IPS-NIHi7 (cell line): Measurements from ENCODE around the gene IPO4.

Experiments
- DNase-seq: peaks from one replicate; pipeline ENCODE4 v3.0.0; 2012; ENCODE audit warnings: mixed read lengths; ENCODE audit errors: extremely low spot score

IPO4 gene

GRCh38 chr14:24177041-24177825 lies 11.4 kb downstream of the IPO4 start:
- no peak for DNase-seq

- DNase-seq = no peak
These were observed 12.0 kb downstream of the IPO4 start for GRCh38 chr14:24176599-24176998.

- DNase-seq = no peak
These were observed 15.7 kb downstream of the IPO4 start for GRCh38 chr14:24172871-24173281.

- no peak for DNase-seq
These were observed 16.3 kb downstream of the IPO4 start for GRCh38 chr14:24172261-24172860.

- DNase-seq = peak; percentile 99
These were observed 17.0 kb downstream of the IPO4 start, which contains the start of gene REC8 for GRCh38 chr14:24171422-24172260. Gene REC8 (plus strand): TSS chr14:24172080. CDS start chr14:24172553, 473 bp downstream.

- no peak for DNase-seq
These were observed 21.0 kb downstream of the IPO4 start for GRCh38 chr14:24167469-24168114.

- no peak for DNase-seq
These were observed 22.8 kb downstream of the IPO4 start for GRCh38 chr14:24165785-24166184.

GRCh38 chr14:24164518-24164991 lies 24.1 kb downstream of the IPO4 start:
- no peak for DNase-seq

- DNase-seq = no peak
These were observed 26.5 kb downstream of the IPO4 start for GRCh38 chr14:24162093-24162492.

GRCh38 chr14:24160850-24161804 lies 27.5 kb downstream of the IPO4 start, which contains the start of gene IRF9:
Gene IRF9 (plus strand): TSS chr14:24161265. CDS start chr14:24162145, 880 bp downstream.
- DNase-seq = peak; percentile 95

GRCh38 chr14:24160499-24160849 lies 28.1 kb downstream of the IPO4 start:
- no peak for DNase-seq

GRCh38 chr14:24159777-24160498 lies 28.7 kb downstream of the IPO4 start:
- DNase-seq = no peak

- no peak for DNase-seq
These were observed 31.3 kb downstream of the IPO4 start for GRCh38 chr14:24157331-24157730.

- DNase-seq = no peak
These were observed 31.8 kb downstream of the IPO4 start for GRCh38 chr14:24156840-24157239.

- DNase-seq = no peak
These were observed 33.5 kb downstream of the IPO4 start for GRCh38 chr14:24155100-24155499.

GRCh38 chr14:24151404-24152080 lies 37.1 kb downstream of the IPO4 start:
- no peak for DNase-seq

- DNase-seq = no peak
These were observed 37.6 kb downstream of the IPO4 start for GRCh38 chr14:24150993-24151392.

GRCh38 chr14:24150567-24150966 lies 38.0 kb downstream of the IPO4 start:
- no peak for DNase-seq

GRCh38 chr14:24150061-24150460 lies 38.6 kb downstream of the IPO4 start:
- no peak for DNase-seq
